Parathyroid adenoma (tissue), 2 donors: ENCODE measurements around the gene PLAC1.

ENCODE experiments used
- H2AFZ ChIP-seq: fragments of 300-600 bp; sonication (generic); one replicate; pipeline ENCODE4 v1.7.0; 2017; ENCODE audit warnings: antibody characterized with exemption, mild to moderate bottlenecking
- H3K27ac ChIP-seq: fragments of 300-600 bp; sonication (generic); one replicate; pipeline ENCODE4 v1.7.0; 2017
- H3K27me3 ChIP-seq: fragments of 300-600 bp; sonication (generic); one replicate; pipeline ENCODE4 v1.7.0; 2017; ENCODE audit warnings: low read length; ENCODE audit not compliant: control insufficient read depth, insufficient read depth
- H3K36me3 ChIP-seq: fragments of 300-600 bp; sonication (generic); one replicate; pipeline ENCODE4 v1.7.0; 2017; ENCODE audit warnings: low read length; ENCODE audit not compliant: control insufficient read depth, insufficient read depth
- H3K4me1 ChIP-seq: fragments of 300-600 bp; sonication (generic); one replicate; pipeline ENCODE4 v1.7.0; 2017; ENCODE audit warnings: control low read depth
- H3K4me2 ChIP-seq: fragments of 300-600 bp; sonication (generic); one replicate; pipeline ENCODE4 v1.7.0; 2017; ENCODE audit warnings: low read length
- H3K4me3 ChIP-seq: fragments of 300-600 bp; sonication (generic); one replicate; pipeline ENCODE4 v1.7.0; 2017; ENCODE audit warnings: low read depth, low read length
- H3K79me2 ChIP-seq: fragments of 300-600 bp; sonication (generic); one replicate; pipeline ENCODE4 v1.7.0; 2017; ENCODE audit warnings: control low read depth
- H3K9ac ChIP-seq: fragments of 300-600 bp; sonication (generic); one replicate; pipeline ENCODE4 v1.7.0; 2017; ENCODE audit warnings: mild to moderate bottlenecking
- H3K9me3 ChIP-seq: fragments of 300-600 bp; sonication (generic); one replicate; pipeline ENCODE4 v1.7.0; 2017; ENCODE audit warnings: low read length; ENCODE audit not compliant: control insufficient read depth
- CTCF ChIP-seq: fragments of 300-600 bp; sonication (generic); IDR thresholded peaks from one replicate; pipeline ENCODE4 v1.7.0; 2017; ENCODE audit warnings: antibody characterized with exemption, mild to moderate bottlenecking
- donor health status: primary hyperparathyroidism.

The PLAC1 gene

GRCh38 chrX:134570509-134570846, 87.8 kb downstream of the PLAC1 start:
- no peak overlapping the region for H3K27ac ChIP-seq
- no peak overlapping the region for H3K4me3 ChIP-seq
- no peaks in the 10 kb centered on the region for H3K27me3 ChIP-seq
- TF ChIP-seq CTCF, result no peak
- H2AFZ ChIP-seq, result no peak overlapping the region
- H3K4me2 ChIP-seq, result no peak overlapping the region
- no peaks in the 10 kb centered on the region for H3K9me3 ChIP-seq
- H3K36me3 ChIP-seq, result no peaks in the 10 kb centered on the region
- no peak overlapping the region for H3K9ac ChIP-seq
- no peaks in the 10 kb centered on the region for H3K79me2 ChIP-seq
- no peaks in the 10 kb centered on the region for H3K4me1 ChIP-seq

GRCh38 chrX:134569306-134569705, 89.0 kb downstream of the PLAC1 start:
- Histone ChIP-seq H3K4me2 (no peak overlapping the region), H3K9ac (no peak overlapping the region), H3K27ac (no peak overlapping the region), H3K9me3 (no peaks in the 10 kb centered on the region), H3K79me2 (no peaks in the 10 kb centered on the region), H3K27me3 (no peaks in the 10 kb centered on the region), H3K4me3 (no peak overlapping the region), H2AFZ (no peak overlapping the region), H3K4me1 (no peaks in the 10 kb centered on the region), H3K36me3 (no peaks in the 10 kb centered on the region)
- no peak for TF ChIP-seq CTCF

- H3K9ac ChIP-seq, result no peak overlapping the region
- H3K27me3 ChIP-seq, result no peaks in the 10 kb centered on the region
- H3K9me3 ChIP-seq, result no peaks in the 10 kb centered on the region
- H3K36me3 ChIP-seq, result no peaks in the 10 kb centered on the region
- H2AFZ ChIP-seq, result no peak overlapping the region
- no peak overlapping the region for H3K4me3 ChIP-seq
- no peak overlapping the region for H3K27ac ChIP-seq
- H3K79me2 ChIP-seq, result no peaks in the 10 kb centered on the region
- TF ChIP-seq CTCF, result no peak
- no peak overlapping the region for H3K4me2 ChIP-seq
- no peaks in the 10 kb centered on the region for H3K4me1 ChIP-seq
These were observed 89.8 kb downstream of the PLAC1 start for GRCh38 chrX:134568285-134569016.

GRCh38 chrX:134566506-134566905, 91.8 kb downstream of the PLAC1 start:
- no peaks in the 10 kb centered on the region for H3K36me3 ChIP-seq
- no peaks in the 10 kb centered on the region for H3K27me3 ChIP-seq
- no peaks in the 10 kb centered on the region for H3K9me3 ChIP-seq
- H3K4me1 ChIP-seq, result no peaks in the 10 kb centered on the region
- no peak overlapping the region for H3K9ac ChIP-seq
- no peak overlapping the region for H2AFZ ChIP-seq
- H3K79me2 ChIP-seq, result no peaks in the 10 kb centered on the region
- no peak overlapping the region for H3K4me2 ChIP-seq
- H3K4me3 ChIP-seq, result no peak overlapping the region
- TF ChIP-seq CTCF, result no peak
- H3K27ac ChIP-seq, result no peak overlapping the region

GRCh38 chrX:134562002-134562401, 96.3 kb downstream of the PLAC1 start:
- no peak for TF ChIP-seq CTCF
- no peak overlapping the region for H3K9ac ChIP-seq

More at GRCh38 chrX:134562002-134562401, 96.3 kb downstream of the PLAC1 start:
- Histone ChIP-seq H3K4me2 (no peak overlapping the region), H2AFZ (no peak overlapping the region), H3K27me3 (no peaks in the 10 kb centered on the region), H3K9me3 (no peaks in the 10 kb centered on the region), H3K4me3 (no peak overlapping the region), H3K4me1 (no peaks in the 10 kb centered on the region), H3K27ac (no peak overlapping the region), H3K36me3 (no peaks in the 10 kb centered on the region), H3K79me2 (no peaks in the 10 kb centered on the region)
